Heart left ventricle (tissue), 16 donors: ENCODE results near the gene GAN. TPM values are rescaled to one million over a fixed set of nuclear protein-coding genes. Genes with fewer than 3 reads are reported as not detected.
"Not testable (repeated sequence)": the region's sequence is repeated elsewhere in the genome, so short reads cannot be mapped to it uniquely, and the experiment has no call there.

Experiments
- ATAC-seq, 4 donors: fragments of 200-7000 bp; cut with Tn5 transposase; one replicate each; pipeline ENCODE4 v1.9.1; 2020 to 2022; ENCODE audit warnings: moderate library complexity in 4 of 4, mild to moderate bottlenecking in 3 of 4, moderate number of reproducible peaks in 1 of 4
- DNase-seq, 5 donors: peaks; one replicate each; pipeline ENCODE4 v3.0.0-alpha.2; 2020
- H3K27ac ChIP-seq, 12 donors: fragments of 200-600 bp; sonication (generic) in 4 of 12; one replicate each; pipeline versions ENCODE4 v1.5.0 to v1.8.0; 2016 to 2022; ENCODE audit warnings: mild to moderate bottlenecking in 2 of 12
- H3K27me3 ChIP-seq, 9 donors: fragments of 200-600 bp; sonication (generic) in 2 of 9; one replicate each; pipeline versions ENCODE4 v1.5.1 to v1.8.0; 2016 to 2022; ENCODE audit warnings: mild to moderate bottlenecking in 3 of 9
- H3K36me3 ChIP-seq, 9 donors: fragments of 200-600 bp; sonication (generic) in 2 of 9; one replicate each; pipeline versions ENCODE4 v1.5.0 to v1.8.0; 2018 to 2022; ENCODE audit warnings: mild to moderate bottlenecking in 2 of 9
- H3K4me1 ChIP-seq, 12 donors: fragments of 200-600 bp; sonication (generic) in 4 of 12; one replicate each; pipeline versions ENCODE4 v1.5.0 to v1.8.0; 2016 to 2022; ENCODE audit warnings: mild to moderate bottlenecking in 3 of 12
- H3K4me3 ChIP-seq, 12 donors: fragments of 200-600 bp; sonication (generic) in 4 of 12; one replicate each; pipeline versions ENCODE4 v1.5.0 to v1.8.0; 2017 to 2022; ENCODE audit warnings: mild to moderate bottlenecking in 9 of 12, moderate library complexity in 4 of 12
- H3K9me3 ChIP-seq, 12 donors: fragments of 200-600 bp; sonication (generic) in 4 of 12; one replicate each; pipeline versions ENCODE4 v1.5.0 to v1.8.0; 2016 to 2022; ENCODE audit warnings: mild to moderate bottlenecking in 1 of 12
- CTCF ChIP-seq, 12 donors: fragments of 200-600 bp; sonication (generic) in 4 of 12; IDR thresholded peaks; one replicate each; pipeline versions ENCODE4 v1.5.0 to v1.8.0; 2018 to 2022; ENCODE audit warnings: antibody characterized with exemption in 12 of 12, mild to moderate bottlenecking in 5 of 12
- POLR2A ChIP-seq, 2 donors: fragments of 450-650 bp; IDR thresholded peaks; one replicate each; pipeline ENCODE4 v1.6.1; 2017; ENCODE audit warnings: antibody characterized with exemption in 2 of 2, mild to moderate bottlenecking in 2 of 2, moderate library complexity in 2 of 2
- WGBS, 4 donors: extraction: QIAGEN DNeasy Blood & Tissue Kit in 2 of 4; methylation state at CpG; one replicate each; pipeline versions ENCODE4 v1.1.5 to v1.1.7; 2013 to 2018; 5-methylcytosine and 5-hydroxymethylcytosine counted together
- intact Hi-C, 10 donors: fragments of 100-400 bp; cut with DNase I; formaldehyde crosslinking; loops; one replicate each; pipeline versions ENCODE4 v1.11.1 to v1.14.2; 2022
- polyA plus RNA-seq, 2 donors: library from polyadenylated mRNA; stranded (reverse); fragments of 200-250 nt; gene quantifications; one replicate each; pipeline ENCODE4 v1.2.3, GENCODE V29; 2013
- total RNA-seq, 9 donors: library from RNA; depleted of rRNA in 2 of 9; stranded (reverse); fragments of >200 nt in 2 of 9; fragmentation: NEBNext Ultra II Directional in 3 of 9; extraction: Animal tissue kit (Norgen Biotek cat#: 25700) in 3 of 9; gene quantifications; one replicate each; pipeline versions ENCODE4 v1.1.0 to v1.2.4, GENCODE V29; 2016 to 2023
- donor health status: ischemic (EF 13 %, LVEDD 7.1; RV severe dilation, severe dysfunction).
- donor health status: healthy with polysubstance abuse.
- donor health status: DM: no; HTN: yes; CAD: no.
- donor health status: DM: no; HTN: no; CAD: no.
- donor health status: ischemic (EF 25% LVEDD 6.9; RV normal size, moderate dysfunction).
- donor health status: ischemic (EF 25% LVEDD 5.7; RV mildly dilated, moderate dysfunction).
- donor health status: healthy.
- donor health status: DM: yes; HTN: yes; CAD: no.
- donor health status: ischemic (EF 35%, LVEDD 5.7; RV mildly dilated, moderate dysfunction).
- donor health status: nonischemic (EF 11% LVEDD 7.7; RV severe dilation, severe dysfunction).
- donor health status: DM: yes; HTN: yes; CAD: no.
- donor health status: PGD.
- donor health status: ischemic (EF 29% LVEDD 5.4; RV normal size, mild dysfunction).
- donor health status: nonischemic (EF 23%, LVEDD 6.1; RV moderate dilation, normal function).

Gene GAN
- total and polyA plus RNA-seq, 11 donors = 1.6 to 17.7 (median 11.5) TPM

DNA sequence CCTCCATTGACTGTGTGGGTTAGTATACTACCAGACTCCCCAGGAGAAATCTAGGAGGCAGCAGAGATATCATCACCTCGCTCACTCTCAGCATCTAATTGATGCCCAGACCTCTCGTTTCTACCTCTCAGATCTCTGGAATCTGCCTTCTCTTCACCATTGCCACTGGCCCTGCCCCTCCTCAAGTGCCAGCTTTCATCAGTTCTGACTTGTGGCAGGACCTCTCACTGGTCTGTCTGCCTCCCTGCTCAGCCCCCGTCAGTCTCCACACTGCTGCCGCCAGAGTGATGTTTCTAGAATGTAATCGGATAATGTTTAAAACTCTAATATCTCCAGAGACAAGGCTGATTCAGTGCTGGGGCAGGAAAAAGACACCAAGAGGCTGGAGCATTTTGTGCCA, 15.2 kb downstream of the GAN start:
- H3K4me1 ChIP-seq = peaks cover 0 to 13% (median 0%) of the 10 kb centered on the region in 12 donors
- H3K4me3 ChIP-seq = no peak overlapping the region
- no peaks in the 10 kb centered on the region for H3K27me3 ChIP-seq
- intact Hi-C loops = no loop called here
- DNase-seq (peak in 1 of 5 donors; percentile 32), ATAC-seq (peak in 2 of 4 donors; percentile 54 to 55)
- TF ChIP-seq CTCF (IDR thresholded peaks at IDR 0.05) (no peak), POLR2A (IDR thresholded peaks at IDR 0.05) (no peak)
- WGBS, 4 donors = 39 to 62% (median 47%) methylated on average over 5 of the region's 5 CpGs
- H3K27ac ChIP-seq = no peak overlapping the region
- no peaks in the 10 kb centered on the region for H3K36me3 ChIP-seq
- H3K9me3 ChIP-seq = peaks cover 0 to 6% (median 0%) of the 10 kb centered on the region in 12 donors

GRCh38 chr16:81333356-81333755, 18.6 kb downstream of the GAN start:
- Histone ChIP-seq H3K27ac (no peak overlapping the region), H3K36me3 (no peaks in the 10 kb centered on the region), H3K4me3 (no peak overlapping the region), H3K4me1 (peaks cover 0 to 11% (median 0%) of the 10 kb centered on the region in 12 donors), H3K27me3 (no peaks in the 10 kb centered on the region), H3K9me3 (peaks cover 0 to 6% (median 0%) of the 10 kb centered on the region in 12 donors)
- no peak for DNase-seq
- 95 to 96% (median 96%) methylated on average over 3 of the region's 3 CpGs for WGBS, 4 donors
- TF ChIP-seq POLR2A (IDR thresholded peaks at IDR 0.05) (no peak), CTCF (IDR thresholded peaks at IDR 0.05) (no peak)
- no peak for ATAC-seq
- intact Hi-C loops = no loop called here

DNA sequence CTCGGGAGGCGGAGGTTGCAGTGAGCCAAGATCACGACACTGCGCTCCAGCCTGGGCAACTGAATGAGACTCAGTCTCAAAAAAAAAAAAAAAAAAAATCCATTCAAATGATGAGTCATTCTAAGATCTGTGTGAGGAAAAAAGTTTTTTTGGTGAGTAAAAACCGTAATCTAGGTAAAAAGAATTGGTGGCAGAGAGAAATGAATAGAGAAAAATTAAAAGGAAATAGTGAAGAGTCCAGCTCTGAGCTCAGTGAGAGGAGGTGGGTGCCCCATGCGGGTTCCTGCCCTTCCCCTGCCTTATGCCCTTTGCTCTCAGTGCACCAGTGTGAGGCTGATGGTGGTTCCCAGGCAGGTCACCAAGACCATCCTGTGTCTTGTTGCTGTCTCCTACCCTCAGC, 20.9 kb downstream of the GAN start:
- Histone ChIP-seq H3K4me1 (no peaks in the 10 kb centered on the region), H3K4me3 (no peak overlapping the region), H3K27me3 (no peaks in the 10 kb centered on the region), H3K36me3 (no peaks in the 10 kb centered on the region), H3K9me3 (peaks cover 0 to 6% (median 0%) of the 10 kb centered on the region in 12 donors), H3K27ac (no peak overlapping the region)
- ATAC-seq (no peak), DNase-seq (no peak)
- no peak for TF ChIP-seq POLR2A (IDR thresholded peaks at IDR 0.05)
- no peak for TF ChIP-seq CTCF (IDR thresholded peaks at IDR 0.05)
- intact Hi-C loops = no loop called here
- WGBS, 4 donors = 77 to 99% (median 95%) methylated on average over 5 to 6 of the region's 6 CpGs

- Histone ChIP-seq H3K27ac (no peak overlapping the region), H3K4me1 (no peaks in the 10 kb centered on the region), H3K4me3 (no peak overlapping the region), H3K27me3 (no peaks in the 10 kb centered on the region), H3K9me3 (peaks cover 0 to 5% (median 0%) of the 10 kb centered on the region in 12 donors), H3K36me3 (no peaks in the 10 kb centered on the region)
- DNase-seq (no peak), ATAC-seq (no peak)
- 86 to 89% (median 87%) methylated on average over 5 of the region's 5 CpGs for WGBS, 4 donors
- no peak for TF ChIP-seq POLR2A (IDR thresholded peaks at IDR 0.05)
- TF ChIP-seq CTCF (IDR thresholded peaks at IDR 0.05) = no peak
- intact Hi-C loops = no loop called here
These were observed 22.3 kb downstream of the GAN start for GRCh38 chr16:81337097-81337496.

GRCh38 chr16:81345172-81345571, 30.4 kb downstream of the GAN start:
- H3K27me3 ChIP-seq, DNase-seq, H3K27ac ChIP-seq, H3K36me3 ChIP-seq, H3K4me3 ChIP-seq, H3K4me1 ChIP-seq, ATAC-seq, intact Hi-C loops: not testable (repeated sequence)
- 91 to 99% (median 97%) methylated on average over 3 of the region's 3 CpGs for WGBS, 4 donors
- peaks cover 0 to 39% (median 27%) of the 10 kb centered on the region in 12 donors for H3K9me3 ChIP-seq
